SJSA1 (cell line): ENCODE data around the gene ZNF622. TPM values are rescaled to one million over a fixed set of nuclear protein-coding genes. Genes with fewer than 3 reads are reported as not detected.
"Not testable (repeated sequence)": the region's sequence is repeated elsewhere in the genome, so short reads cannot be mapped to it uniquely, and the experiment has no call there.

Experiments
- DNase-seq, 2 experiments: peaks; one replicate each; pipeline ENCODE4 v3.0.0-alpha.2; 2015 to 2020; ENCODE audit warnings: low spot score in 2 of 2, low read depth in 1 of 2
- H3K27ac ChIP-seq: fragments of 250-450 bp; sonication (Bioruptor Pico); 2 replicates; pipeline ENCODE4 v1.5.1; 2020; ENCODE audit warnings: mild to moderate bottlenecking, moderate library complexity
- H3K27me3 ChIP-seq: fragments of 250-450 bp; sonication (Bioruptor Pico); replicated peaks from 2 replicates; pipeline ENCODE4 v1.5.1; 2020; ENCODE audit warnings: mild to moderate bottlenecking, moderate library complexity
- H3K36me3 ChIP-seq: fragments of 250-450 bp; sonication (Bioruptor Pico); 2 replicates; pipeline ENCODE4 v1.5.1; 2020; ENCODE audit warnings: mild to moderate bottlenecking
- H3K4me1 ChIP-seq: fragments of 250-450 bp; sonication (Bioruptor Pico); replicated peaks from 2 replicates; pipeline ENCODE4 v1.6.1; 2021; ENCODE audit warnings: mild to moderate bottlenecking
- H3K4me3 ChIP-seq: fragments of 250-450 bp; sonication (Bioruptor Pico); 2 replicates; pipeline ENCODE4 v1.5.1; 2020; ENCODE audit warnings: mild to moderate bottlenecking
- H3K9me3 ChIP-seq: fragments of 250-450 bp; sonication (Bioruptor Pico); replicated peaks from 2 replicates; pipeline ENCODE4 v1.5.1; 2020; ENCODE audit warnings: mild to moderate bottlenecking
- total RNA-seq: library from RNA; depleted of rRNA; stranded (reverse); fragments of >200 nt; shearing (Covaris generic); gene quantifications from 2 replicates; pipeline ENCODE4 v1.2.3, GENCODE V29; 2014

The ZNF622 gene
- total RNA-seq, 1 experiment from 2014 or later = 70.2 TPM

GRCh38 chr5:16436065-16436682 lies 29.4 kb downstream of the ZNF622 start:
- H3K27me3 ChIP-seq = peaks cover 19% of the 10 kb centered on the region
- not testable (repeated sequence) for H3K4me3 ChIP-seq, H3K27ac ChIP-seq, H3K36me3 ChIP-seq, DNase-seq, H3K4me1 ChIP-seq, H3K9me3 ChIP-seq

- no peak for DNase-seq
- peaks cover 24% of the 10 kb centered on the region for H3K27me3 ChIP-seq
- no peaks in the 10 kb centered on the region for H3K36me3 ChIP-seq
- H3K4me3 ChIP-seq = no peak overlapping the region
- H3K27ac ChIP-seq = no peak overlapping the region
- H3K9me3 ChIP-seq = no peaks in the 10 kb centered on the region
- no peaks in the 10 kb centered on the region for H3K4me1 ChIP-seq
Observed at GRCh38 chr5:16431490-16431889, 34.1 kb downstream of the ZNF622 start.

GRCh38 chr5:16430349-16431089 lies 35.1 kb downstream of the ZNF622 start:
- H3K27me3 ChIP-seq = peaks cover 24% of the 10 kb centered on the region
- no peaks in the 10 kb centered on the region for H3K9me3 ChIP-seq
- no peaks in the 10 kb centered on the region for H3K36me3 ChIP-seq
- no peak overlapping the region for H3K27ac ChIP-seq
- H3K4me1 ChIP-seq = no peaks in the 10 kb centered on the region
- DNase-seq = no peak
- H3K4me3 ChIP-seq = no peak overlapping the region

- Histone ChIP-seq H3K36me3 (no peaks in the 10 kb centered on the region), H3K9me3 (no peaks in the 10 kb centered on the region), H3K4me3 (no peak overlapping the region), H3K27me3 (peaks cover 16% of the 10 kb centered on the region), H3K27ac (no peak overlapping the region), H3K4me1 (no peaks in the 10 kb centered on the region)
- DNase-seq = no peak
Observed at GRCh38 chr5:16428359-16428758, 37.2 kb downstream of the ZNF622 start.

- H3K27me3 ChIP-seq = peaks cover 10% of the 10 kb centered on the region
- no peaks in the 10 kb centered on the region for H3K4me1 ChIP-seq
- H3K36me3 ChIP-seq = no peaks in the 10 kb centered on the region
- no peak overlapping the region for H3K4me3 ChIP-seq
- H3K27ac ChIP-seq = no peak overlapping the region
- DNase-seq = no peak
- H3K9me3 ChIP-seq = no peaks in the 10 kb centered on the region
Observed at GRCh38 chr5:16427587-16427986, 38.0 kb downstream of the ZNF622 start.

GRCh38 chr5:16418471-16418922 lies 47.1 kb downstream of the ZNF622 start:
- DNase-seq = no peak

GRCh38 chr5:16417398-16418074 lies 48.1 kb downstream of the ZNF622 start:
- Histone ChIP-seq H3K9me3 (no peaks in the 10 kb centered on the region), H3K4me3 (no peak overlapping the region), H3K36me3 (no peaks in the 10 kb centered on the region), H3K4me1 (no peaks in the 10 kb centered on the region), H3K27ac (no peak overlapping the region), H3K27me3 (peaks cover 22% of the 10 kb centered on the region; the same call in 1 of the 2 replicates)
- DNase-seq = no peak

More at GRCh38 chr5:16418471-16418922, 47.1 kb downstream of the ZNF622 start:
- Histone ChIP-seq H3K36me3 (no peaks in the 10 kb centered on the region), H3K4me3 (no peak overlapping the region), H3K4me1 (no peaks in the 10 kb centered on the region), H3K9me3 (no peaks in the 10 kb centered on the region), H3K27me3 (peaks cover 22% of the 10 kb centered on the region; the same call in 1 of the 2 replicates), H3K27ac (no peak overlapping the region)

GRCh38 chr5:16414861-16415260 lies 50.7 kb downstream of the ZNF622 start:
- no peak for DNase-seq
- no peaks in the 10 kb centered on the region for H3K9me3 ChIP-seq
- no peaks in the 10 kb centered on the region for H3K4me1 ChIP-seq
- H3K27ac ChIP-seq = no peak overlapping the region
- peaks cover 22% of the 10 kb centered on the region; the same call in 1 of the 2 replicates for H3K27me3 ChIP-seq
- H3K36me3 ChIP-seq = no peaks in the 10 kb centered on the region
- H3K4me3 ChIP-seq = no peak overlapping the region

GRCh38 chr5:16413166-16413860 lies 52.3 kb downstream of the ZNF622 start:
- no peak overlapping the region for H3K4me3 ChIP-seq
- no peak overlapping the region for H3K27ac ChIP-seq
- no peaks in the 10 kb centered on the region for H3K9me3 ChIP-seq
- DNase-seq = no peak
- H3K36me3 ChIP-seq = no peaks in the 10 kb centered on the region
- no peaks in the 10 kb centered on the region for H3K4me1 ChIP-seq
- H3K27me3 ChIP-seq = peaks cover 16% of the 10 kb centered on the region; the same call in 1 of the 2 replicates

- H3K27ac ChIP-seq = no peak overlapping the region
- no peaks in the 10 kb centered on the region for H3K36me3 ChIP-seq
- no peaks in the 10 kb centered on the region for H3K9me3 ChIP-seq
- H3K27me3 ChIP-seq = peaks cover 16% of the 10 kb centered on the region; the same call in 1 of the 2 replicates
- DNase-seq = no peak
- H3K4me1 ChIP-seq = no peaks in the 10 kb centered on the region
- no peak overlapping the region for H3K4me3 ChIP-seq
Observed at GRCh38 chr5:16412556-16412955, 53.0 kb downstream of the ZNF622 start.

GRCh38 chr5:16411741-16412455 lies 53.7 kb downstream of the ZNF622 start:
- Histone ChIP-seq H3K4me3 (no peak overlapping the region), H3K36me3 (no peaks in the 10 kb centered on the region), H3K9me3 (no peaks in the 10 kb centered on the region), H3K27me3 (peaks cover 10% of the 10 kb centered on the region; the same call in 1 of the 2 replicates), H3K4me1 (no peaks in the 10 kb centered on the region), H3K27ac (no peak overlapping the region)
- DNase-seq = no peak

GRCh38 chr5:16411235-16411634 lies 54.4 kb downstream of the ZNF622 start:
- Histone ChIP-seq H3K36me3 (no peaks in the 10 kb centered on the region), H3K4me3 (no peak overlapping the region), H3K27ac (no peak overlapping the region), H3K27me3 (peaks cover 10% of the 10 kb centered on the region; the same call in 1 of the 2 replicates), H3K9me3 (no peaks in the 10 kb centered on the region), H3K4me1 (no peaks in the 10 kb centered on the region)
- no peak for DNase-seq

- H3K27ac ChIP-seq = no peak overlapping the region
- no peak overlapping the region for H3K4me3 ChIP-seq
- H3K4me1 ChIP-seq = no peaks in the 10 kb centered on the region
- no peak for DNase-seq
- peaks cover 3% of the 10 kb centered on the region; the same call in 1 of the 2 replicates for H3K27me3 ChIP-seq
- H3K36me3 ChIP-seq = no peaks in the 10 kb centered on the region
- H3K9me3 ChIP-seq = no peaks in the 10 kb centered on the region
Observed at GRCh38 chr5:16410338-16410737, 55.3 kb downstream of the ZNF622 start.
